Measurements from ENCODE around the gene ABCF2. TPM values are rescaled to one million over a fixed set of nuclear protein-coding genes. Genes with fewer than 3 reads are reported as not detected.

Gene ABCF2
- polyA plus RNA-seq, 1 experiment = 62.5 TPM

DNA sequence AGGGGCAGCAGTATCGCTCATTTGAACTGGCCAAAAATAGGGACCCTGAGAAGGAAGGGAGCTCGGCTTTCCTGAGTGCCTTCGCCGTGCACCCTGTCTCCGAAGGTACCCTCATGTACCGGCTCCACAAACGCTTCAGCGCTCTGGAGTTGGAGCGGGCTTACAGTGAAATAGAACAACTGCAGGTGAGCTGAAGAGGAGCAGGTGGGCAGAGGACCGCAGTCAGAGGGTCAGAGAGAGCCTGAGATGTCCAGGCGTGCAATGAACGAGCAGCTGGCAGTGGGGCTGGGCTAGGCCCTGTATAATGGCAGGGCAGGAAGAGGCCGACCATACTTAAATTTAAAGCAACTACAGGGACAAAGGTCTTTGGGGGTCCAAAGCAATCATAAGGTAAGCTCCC, 9.4 kb upstream of the ABCF2 start:
- Histone ChIP-seq H3K4me3 (ENCODE audit: low read depth, low read length) (no peak overlapping the region), H3K36me3 (ENCODE audit: control insufficient read depth, insufficient read depth, low read length) (peaks cover 37% of the 10 kb centered on the region), H3K27me3 (ENCODE audit: control insufficient read depth, insufficient read depth, low read length) (no peaks in the 10 kb centered on the region)
- ChIA-PET CTCF (interaction anchor here (1.1 to 2.2 kb wide), 3 partner anchors 11 to 26 kb away, joined by 3 to 15 read pairs (median 5); no protein-coding TSS in a partner anchor), POLR2A (interaction anchor here (0.9 kb wide), 1 partner anchor 9 kb away, joined by 3 read pairs; the partner anchor contains the start of gene ABCF2)
- TF ChIP-seq, protein P1, sequence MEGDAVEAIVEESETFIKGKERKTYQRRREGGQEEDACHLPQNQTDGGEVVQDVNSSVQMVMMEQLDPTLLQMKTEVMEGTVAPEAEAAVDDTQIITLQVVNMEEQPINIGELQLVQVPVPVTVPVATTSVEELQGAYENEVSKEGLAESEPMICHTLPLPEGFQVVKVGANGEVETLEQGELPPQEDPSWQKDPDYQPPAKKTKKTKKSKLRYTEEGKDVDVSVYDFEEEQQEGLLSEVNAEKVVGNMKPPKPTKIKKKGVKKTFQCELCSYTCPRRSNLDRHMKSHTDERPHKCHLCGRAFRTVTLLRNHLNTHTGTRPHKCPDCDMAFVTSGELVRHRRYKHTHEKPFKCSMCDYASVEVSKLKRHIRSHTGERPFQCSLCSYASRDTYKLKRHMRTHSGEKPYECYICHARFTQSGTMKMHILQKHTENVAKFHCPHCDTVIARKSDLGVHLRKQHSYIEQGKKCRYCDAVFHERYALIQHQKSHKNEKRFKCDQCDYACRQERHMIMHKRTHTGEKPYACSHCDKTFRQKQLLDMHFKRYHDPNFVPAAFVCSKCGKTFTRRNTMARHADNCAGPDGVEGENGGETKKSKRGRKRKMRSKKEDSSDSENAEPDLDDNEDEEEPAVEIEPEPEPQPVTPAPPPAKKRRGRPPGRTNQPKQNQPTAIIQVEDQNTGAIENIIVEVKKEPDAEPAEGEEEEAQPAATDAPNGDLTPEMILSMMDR (IDR thresholded peaks at IDR 0.05; ENCODE audit: insufficient read depth, low read depth, low read length) = no peak
- DNase-seq (ENCODE audit: low read depth) = no peak

DNA sequence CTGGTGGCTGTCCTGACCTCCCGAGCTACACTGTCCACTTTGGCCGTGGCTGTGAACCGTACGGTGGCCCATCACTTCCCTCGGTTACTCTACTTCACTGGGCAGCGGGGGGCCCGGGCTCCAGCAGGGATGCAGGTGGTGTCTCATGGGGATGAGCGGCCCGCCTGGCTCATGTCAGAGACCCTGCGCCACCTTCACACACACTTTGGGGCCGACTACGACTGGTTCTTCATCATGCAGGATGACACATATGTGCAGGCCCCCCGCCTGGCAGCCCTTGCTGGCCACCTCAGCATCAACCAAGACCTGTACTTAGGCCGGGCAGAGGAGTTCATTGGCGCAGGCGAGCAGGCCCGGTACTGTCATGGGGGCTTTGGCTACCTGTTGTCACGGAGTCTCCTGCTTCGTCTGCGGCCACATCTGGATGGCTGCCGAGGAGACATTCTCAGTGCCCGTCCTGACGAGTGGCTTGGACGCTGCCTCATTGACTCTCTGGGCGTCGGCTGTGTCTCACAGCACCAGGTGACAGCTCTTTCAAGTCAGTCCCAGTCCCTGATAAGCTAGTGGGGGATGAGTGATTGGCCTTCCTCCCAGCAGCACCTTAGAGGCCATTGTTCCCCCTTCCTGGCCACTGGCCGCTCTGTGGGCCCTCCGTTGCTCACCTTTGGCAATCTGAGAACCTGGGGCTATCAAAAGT, 8.2 kb upstream of the ABCF2 start:
- DNase-seq (ENCODE audit: low read depth) = no peak
- no peaks in the 10 kb centered on the region for H3K27me3 ChIP-seq (ENCODE audit: control insufficient read depth, insufficient read depth, low read length)
- H3K4me3 ChIP-seq (ENCODE audit: low read depth, low read length) = no peak overlapping the region
- H3K36me3 ChIP-seq (ENCODE audit: control insufficient read depth, insufficient read depth, low read length) = peaks cover 31% of the 10 kb centered on the region
- TF ChIP-seq, protein P1 (IDR thresholded peaks at IDR 0.05; ENCODE audit: insufficient read depth, low read depth, low read length) = no peak
- ChIA-PET POLR2A (no interaction called here), CTCF (interaction anchor here (2.4 to 3.5 kb wide), 2 partner anchors 9 to 11 kb away, joined by 11 to 15 read pairs; no protein-coding TSS in a partner anchor)

DNA sequence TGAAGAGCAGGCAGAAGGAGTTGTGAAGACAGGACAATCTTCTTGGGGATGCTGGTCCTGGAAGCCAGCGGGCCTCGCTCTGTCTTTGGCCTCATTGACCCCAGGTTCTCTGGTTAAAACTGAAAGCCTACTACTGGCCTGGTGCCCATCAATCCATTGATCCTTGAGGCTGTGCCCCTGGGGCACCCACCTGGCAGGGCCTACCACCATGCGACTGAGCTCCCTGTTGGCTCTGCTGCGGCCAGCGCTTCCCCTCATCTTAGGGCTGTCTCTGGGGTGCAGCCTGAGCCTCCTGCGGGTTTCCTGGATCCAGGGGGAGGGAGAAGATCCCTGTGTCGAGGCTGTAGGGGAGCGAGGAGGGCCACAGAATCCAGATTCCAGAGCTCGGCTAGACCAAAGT, 6.8 kb upstream of the ABCF2 start:
- peak overlapping the region; percentile 97 for H3K4me3 ChIP-seq (ENCODE audit: low read depth, low read length)
- DNase-seq (ENCODE audit: low read depth) = no peak
- H3K36me3 ChIP-seq (ENCODE audit: control insufficient read depth, insufficient read depth, low read length) = peaks cover 24% of the 10 kb centered on the region
- ChIA-PET CTCF (interaction anchor here (0.6 to 3.5 kb wide), 3 partner anchors 10 to 1473 kb away, joined by 3 to 15 read pairs (median 11); no protein-coding TSS in a partner anchor), POLR2A (no interaction called here)
- H3K27me3 ChIP-seq (ENCODE audit: control insufficient read depth, insufficient read depth, low read length) = no peaks in the 10 kb centered on the region
- TF ChIP-seq, protein P1 (IDR thresholded peaks at IDR 0.05; ENCODE audit: insufficient read depth, low read depth, low read length) = no peak

DNA sequence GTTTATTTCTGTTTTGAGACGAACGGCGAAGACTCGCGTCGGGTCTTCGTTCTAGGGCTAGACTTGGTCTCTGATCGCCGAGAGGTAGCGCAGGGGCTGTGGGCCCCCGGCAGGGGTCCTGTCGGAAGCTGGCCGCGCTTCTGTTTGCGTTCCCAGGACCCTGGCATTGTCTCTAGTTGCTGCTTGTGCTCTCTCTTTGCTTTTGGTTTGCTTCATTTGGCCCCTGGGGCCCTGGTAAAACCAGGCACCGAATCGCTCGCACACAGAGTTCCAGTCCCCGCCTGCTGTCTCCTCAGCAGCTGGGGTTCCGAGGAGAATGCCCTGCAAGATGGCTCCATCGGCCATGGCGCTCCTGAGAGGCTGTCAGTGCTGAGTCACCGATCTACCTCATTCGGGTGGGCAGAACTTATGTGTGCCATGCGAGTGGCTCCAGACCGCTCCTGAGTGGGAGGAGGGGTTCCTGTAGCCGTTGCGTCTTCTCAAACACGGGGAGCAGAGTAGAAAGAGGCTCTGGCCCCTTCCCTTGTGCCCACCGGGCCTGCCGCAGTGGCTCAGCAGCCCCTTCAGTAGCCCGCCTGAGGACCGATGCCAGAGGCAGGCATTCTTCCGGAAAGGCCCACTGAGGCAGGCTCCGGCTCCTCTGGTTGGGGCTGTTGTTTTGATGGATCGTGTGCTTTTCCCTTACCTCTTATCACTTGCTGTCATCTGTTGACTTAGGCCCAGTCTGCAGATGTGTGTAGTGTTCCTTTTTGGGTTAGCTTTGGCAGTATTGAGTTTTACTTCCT, 6.1 kb upstream of the ABCF2 start:
- peak overlapping the region; percentile 97 for H3K4me3 ChIP-seq (ENCODE audit: low read depth, low read length)
- CTCF ChIA-PET = interaction anchor here (1.1 to 3.5 kb wide), 4 partner anchors 9 to 14 kb away, joined by 5 to 15 read pairs (median 9); no protein-coding TSS in a partner anchor
- TF ChIP-seq, protein P1 (IDR thresholded peaks at IDR 0.05; ENCODE audit: insufficient read depth, low read depth, low read length) = no peak
- POLR2A ChIA-PET = no interaction called here
- H3K27me3 ChIP-seq (ENCODE audit: control insufficient read depth, insufficient read depth, low read length) = no peaks in the 10 kb centered on the region
- peak; percentile 18 for DNase-seq (ENCODE audit: low read depth)
- H3K36me3 ChIP-seq (ENCODE audit: control insufficient read depth, insufficient read depth, low read length) = peaks cover 23% of the 10 kb centered on the region

Data from BJ (cell line).